Naive thymus-derived CD4-positive, alpha-beta T cell (primary cell): ENCODE data around the gene DHFR2. TPM values are rescaled to one million over a fixed set of nuclear protein-coding genes. Genes with fewer than 3 reads are reported as not detected.

ENCODE experiments used
- ATAC-seq: fragments of 150-1000 bp; cut with Tn5 transposase; 2 replicates; pipeline ENCODE4 v1.10.0; 2021; ENCODE audit warnings: mild to moderate bottlenecking, moderate library complexity
- CTCF ChIA-PET: fragments of 350-600 bp; sonication (Branson Sonifier 250); formaldehyde crosslinking; loops from one replicate; lab custom pipeline; 2021; ENCODE audit warnings: antibody characterized with exemption; lab: Charles Lee
- POLR2A ChIA-PET: fragments of 350-600 bp; sonication (Branson Sonifier 250); formaldehyde crosslinking; loops from one replicate; lab custom pipeline; 2021; ENCODE audit warnings: antibody characterized with exemption, inconsistent platforms; lab: Charles Lee
- DNase-seq, 9 donors: peaks; one replicate each; pipeline versions ENCODE4 v3.0.0 to v3.0.0-alpha.2; 2020 to 2022; ENCODE audit warnings: mixed read lengths in 1 of 9
- H3K27ac ChIP-seq: one replicate; pipeline ENCODE4 v1.7.0; 2013; ENCODE audit warnings: mild to moderate bottlenecking, low read depth, low read length, moderate library complexity
- H3K27me3 ChIP-seq, 2 donors: one replicate each; pipeline ENCODE4 v1.7.0; 2013; ENCODE audit warnings: low read length in 2 of 2, mild to moderate bottlenecking in 2 of 2, moderate library complexity in 2 of 2; ENCODE audit not compliant: control insufficient read depth in 2 of 2, insufficient read depth in 2 of 2
- H3K36me3 ChIP-seq, 3 experiments: 1 replicate in 2 of 3; 2 replicates in 1 of 3; pipeline ENCODE4 v1.7.0; 2013; ENCODE audit warnings: low read length in 3 of 3, mild to moderate bottlenecking in 3 of 3, moderate library complexity in 1 of 3; ENCODE audit not compliant: insufficient read depth in 3 of 3, control insufficient read depth in 2 of 3
- H3K4me1 ChIP-seq, 2 donors: one replicate each; pipeline ENCODE4 v1.7.0; 2013; ENCODE audit warnings: low read length in 2 of 2, mild to moderate bottlenecking in 2 of 2, moderate library complexity in 1 of 2; ENCODE audit not compliant: control insufficient read depth in 2 of 2, insufficient read depth in 2 of 2
- H3K4me3 ChIP-seq: 2 replicates; pipeline ENCODE4 v1.7.0; 2013; ENCODE audit warnings: mild to moderate bottlenecking, low read length
- H3K9me3 ChIP-seq, 3 experiments: 1 replicate in 2 of 3; 2 replicates in 1 of 3; pipeline ENCODE4 v1.7.0; 2013; ENCODE audit warnings: low read length in 3 of 3; ENCODE audit not compliant: control insufficient read depth in 2 of 3
- H3K27ac Mint-ChIP-seq, 9 donors: one replicate each; pipeline ENCODE4 v1.8.0; 2020 to 2022; ENCODE audit warnings: mixed read lengths in 9 of 9, mild to moderate bottlenecking in 8 of 9, moderate library complexity in 5 of 9, inconsistent platforms in 2 of 9
- H3K27me3 Mint-ChIP-seq, 5 donors: one replicate each; pipeline ENCODE4 v1.8.0; 2021 to 2022; ENCODE audit warnings: mixed read lengths in 5 of 5, mild to moderate bottlenecking in 1 of 5
- H3K36me3 Mint-ChIP-seq, 5 donors: one replicate each; pipeline ENCODE4 v1.8.0; 2020 to 2022; ENCODE audit warnings: mixed read lengths in 5 of 5, mild to moderate bottlenecking in 3 of 5, inconsistent platforms in 1 of 5
- H3K4me1 Mint-ChIP-seq, 7 donors: one replicate each; pipeline ENCODE4 v1.8.0; 2020 to 2022; ENCODE audit warnings: mixed read lengths in 7 of 7, mild to moderate bottlenecking in 3 of 7, inconsistent platforms in 1 of 7
- H3K4me3 Mint-ChIP-seq, 10 donors: one replicate each; pipeline ENCODE4 v1.8.0; 2020 to 2022; ENCODE audit warnings: mild to moderate bottlenecking in 10 of 10, mixed read lengths in 10 of 10, moderate library complexity in 6 of 10, inconsistent platforms in 2 of 10
- H3K9me3 Mint-ChIP-seq, 11 donors: one replicate each; pipeline ENCODE4 v1.8.0; 2020 to 2022; ENCODE audit warnings: mixed read lengths in 11 of 11, mild to moderate bottlenecking in 4 of 11, inconsistent platforms in 1 of 11, moderate library complexity in 1 of 11
- intact Hi-C, 2 donors: fragments of 100-400 bp; cut with micrococcal nuclease; formaldehyde crosslinking; loops; one replicate each; pipeline ENCODE4 v1.15.1; 2023
- polyA plus RNA-seq, 2 donors: library from polyadenylated mRNA; unstranded; fragments of 300-500 nt; fragmentation: Illumina TruSeq; gene quantifications; one replicate each; pipeline ENCODE4 v1.2.3, GENCODE V29; 2021
- total RNA-seq, 6 experiments: library from RNA in 5 of 6; stranded (reverse) in 5 of 6; gene quantifications; 1 replicate in 5 of 6; 2 replicates in 1 of 6; pipeline ENCODE4 v1.2.3 and lab custom pipeline; 2021 to 2026

DHFR2 gene
- total and polyA plus RNA-seq, 7 experiments from 2014 or later = 1.5 to 17.9 (median 5.2) TPM

- Histone ChIP-seq H3K27me3 (no peaks in the 10 kb centered on the region), H3K4me1 (no peaks in the 10 kb centered on the region), H3K9me3 (no peaks in the 10 kb centered on the region), H3K4me3 (no peak overlapping the region), H3K36me3 (peaks cover 0 to 7% (median 0%) of the 10 kb centered on the region in 3 experiments), H3K27ac (no peak overlapping the region)
- POLR2A ChIA-PET = no interaction called here
- no peaks in the 10 kb centered on the region for H3K27me3 Mint-ChIP-seq
- no peak for DNase-seq
- no peaks in the 10 kb centered on the region for H3K9me3 Mint-ChIP-seq
- peak overlapping the region in 1 of 10 donors; percentile 17 for H3K4me3 Mint-ChIP-seq
- H3K36me3 Mint-ChIP-seq = peaks cover 0 to 23% (median 13%) of the 10 kb centered on the region in 5 donors
- peak overlapping the region in 3 of 9 donors; percentile 29 to 83 (median 55) for H3K27ac Mint-ChIP-seq
- H3K4me1 Mint-ChIP-seq = no peaks in the 10 kb centered on the region
- intact Hi-C loops = no loop called here
- CTCF ChIA-PET = no interaction called here
- ATAC-seq = no peak
Measured at GRCh38 chr3:94043285-94043684, 19.4 kb downstream of the DHFR2 start.

- ChIA-PET CTCF (interaction anchor here (1.3 kb wide), 2 partner anchors 33 to 35 kb away, joined by 3 to 5 read pairs; no protein-coding TSS in a partner anchor), POLR2A (interaction anchor here (0.6 kb wide), 1 partner anchor 25 kb away, joined by 3 read pairs; the partner anchor contains the start of gene DHFR2)
- Mint-ChIP-seq H3K27ac (no peak overlapping the region), H3K27me3 (no peaks in the 10 kb centered on the region), H3K9me3 (peaks cover 0 to 1% (median 0%) of the 10 kb centered on the region in 11 donors), H3K36me3 (peaks cover 0 to 7% (median 2%) of the 10 kb centered on the region in 5 donors), H3K4me1 (no peaks in the 10 kb centered on the region), H3K4me3 (no peak overlapping the region)
- DNase-seq = no peak
- no peak overlapping the region for H3K4me3 ChIP-seq
- no peak overlapping the region for H3K27ac ChIP-seq
- H3K36me3 ChIP-seq = no peaks in the 10 kb centered on the region
- intact Hi-C loops = no loop called here
- no peaks in the 10 kb centered on the region for H3K9me3 ChIP-seq
- H3K4me1 ChIP-seq = no peaks in the 10 kb centered on the region
- no peaks in the 10 kb centered on the region for H3K27me3 ChIP-seq
- no peak for ATAC-seq
Measured at GRCh38 chr3:94036909-94037507, 25.7 kb downstream of the DHFR2 start.

- H3K36me3 ChIP-seq = no peaks in the 10 kb centered on the region
- Mint-ChIP-seq H3K27ac (no peak within 1 kb of the TSS), H3K36me3 (peaks cover 0 to 12% (median 5%) of the 10 kb centered on the region in 5 donors), H3K9me3 (peaks cover 0 to 2% (median 0%) of the 10 kb centered on the region in 11 donors), H3K4me1 (peaks cover 0 to 2% (median 0%) of the 10 kb centered on the region in 7 donors), H3K27me3 (no peaks in the 10 kb centered on the region), H3K4me3 (no peak within 1 kb of the TSS)
- H3K9me3 ChIP-seq = no peaks in the 10 kb centered on the region
- H3K4me3 ChIP-seq = no peak within 1 kb of the TSS
- H3K27ac ChIP-seq = no peak within 1 kb of the TSS
- no peaks in the 10 kb centered on the region for H3K27me3 ChIP-seq
- ChIA-PET POLR2A (no interaction called here), CTCF (no interaction called here)
- no peak for ATAC-seq
- no peaks in the 10 kb centered on the region for H3K4me1 ChIP-seq
- intact Hi-C loops = no loop called here
- no peak for DNase-seq
Measured at GRCh38 chr3:94028093-94028837, 34.5 kb downstream of the DHFR2 start, which contains the start of gene STX19. STX19 (minus strand) TSS chr3:94028597; CDS start chr3:94015269, 13,328 bp downstream.

- ChIA-PET CTCF (no interaction called here), POLR2A (no interaction called here)
- Mint-ChIP-seq H3K27ac (no peak overlapping the region), H3K27me3 (no peaks in the 10 kb centered on the region), H3K36me3 (peaks cover 0 to 10% (median 6%) of the 10 kb centered on the region in 5 donors), H3K4me1 (peaks cover 0 to 2% (median 0%) of the 10 kb centered on the region in 7 donors), H3K9me3 (no peaks in the 10 kb centered on the region), H3K4me3 (no peak overlapping the region)
- DNase-seq (no peak), ATAC-seq (no peak)
- Histone ChIP-seq H3K4me1 (no peaks in the 10 kb centered on the region), H3K27ac (no peak overlapping the region), H3K36me3 (no peaks in the 10 kb centered on the region), H3K4me3 (no peak overlapping the region), H3K27me3 (no peaks in the 10 kb centered on the region), H3K9me3 (no peaks in the 10 kb centered on the region)
- intact Hi-C loops = no loop called here
Measured at GRCh38 chr3:94026623-94027022, 36.1 kb downstream of the DHFR2 start.

- ATAC-seq = no peak
- Histone ChIP-seq H3K4me3 (no peak overlapping the region), H3K36me3 (no peaks in the 10 kb centered on the region), H3K27ac (no peak overlapping the region), H3K4me1 (no peaks in the 10 kb centered on the region), H3K9me3 (no peaks in the 10 kb centered on the region), H3K27me3 (no peaks in the 10 kb centered on the region)
- H3K4me3 Mint-ChIP-seq = no peak overlapping the region
- intact Hi-C loops = no loop called here
- ChIA-PET POLR2A (no interaction called here), CTCF (no interaction called here)
- no peaks in the 10 kb centered on the region for H3K9me3 Mint-ChIP-seq
- DNase-seq = no peak
- no peaks in the 10 kb centered on the region for H3K27me3 Mint-ChIP-seq
- no peak overlapping the region for H3K27ac Mint-ChIP-seq
- peaks cover 0 to 2% (median 0%) of the 10 kb centered on the region in 7 donors for H3K4me1 Mint-ChIP-seq
- peaks cover 0 to 4% (median 3%) of the 10 kb centered on the region in 5 donors for H3K36me3 Mint-ChIP-seq
Measured at GRCh38 chr3:94024385-94024784, 38.3 kb downstream of the DHFR2 start.

- Histone ChIP-seq H3K27ac (no peak overlapping the region), H3K27me3 (no peaks in the 10 kb centered on the region), H3K4me3 (no peak overlapping the region), H3K9me3 (no peaks in the 10 kb centered on the region), H3K4me1 (no peaks in the 10 kb centered on the region), H3K36me3 (no peaks in the 10 kb centered on the region)
- ChIA-PET CTCF (interaction anchor here (1.1 kb wide), 1 partner anchor 31 kb away, joined by 4 read pairs; no protein-coding TSS in a partner anchor), POLR2A (no interaction called here)
- Mint-ChIP-seq H3K36me3 (peaks cover 0 to 8% (median 4%) of the 10 kb centered on the region in 5 donors), H3K27ac (no peak overlapping the region), H3K4me3 (no peak overlapping the region), H3K9me3 (no peaks in the 10 kb centered on the region), H3K4me1 (peaks cover 0 to 2% (median under 1%) of the 10 kb centered on the region in 7 donors), H3K27me3 (no peaks in the 10 kb centered on the region)
- no peak for ATAC-seq
- no peak for DNase-seq
- intact Hi-C loops = no loop called here
Measured at GRCh38 chr3:94020293-94020692, 42.4 kb downstream of the DHFR2 start.
